ENCODE data around the gene GABRA5.

The GABRA5 gene

DNA sequence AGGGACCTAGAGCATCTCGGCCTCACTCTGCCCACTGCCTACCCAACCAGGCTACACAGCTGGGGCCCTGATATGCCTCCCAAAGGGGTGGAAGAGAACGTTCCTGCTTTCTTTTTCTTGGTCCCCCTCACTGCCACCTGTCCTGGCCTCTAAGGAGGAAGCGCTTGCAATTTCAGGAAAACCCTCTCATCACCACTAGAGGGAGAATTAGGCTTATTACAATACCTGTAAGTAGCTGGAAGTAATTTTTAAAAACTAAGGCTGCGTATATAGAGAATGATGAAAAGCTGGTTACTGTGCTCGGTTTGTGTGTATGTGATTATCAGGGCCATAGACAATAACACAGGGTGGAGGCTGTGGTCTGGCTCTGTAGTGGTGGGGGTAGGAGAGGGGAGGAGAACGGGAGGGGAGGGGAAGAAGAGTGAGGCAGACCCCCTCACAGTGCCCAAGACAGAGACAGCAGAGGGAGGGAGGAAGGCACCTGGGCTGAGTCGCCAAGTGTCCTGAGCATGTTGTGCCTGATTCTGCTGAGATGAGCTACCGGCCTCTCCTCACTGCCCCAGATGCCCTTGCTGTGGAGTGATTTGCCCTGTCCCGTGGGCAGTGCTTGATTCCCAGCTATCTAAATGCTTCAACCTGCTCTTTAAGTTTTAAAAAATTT, 107.4 kb downstream of the GABRA5 start:
- peak overlapping the region in 1 of 3 experiments; percentile 0 for H3K27ac Mint-ChIP-seq
- peak overlapping the region in 2 of 3 experiments; percentile 48 to 57 for H3K4me3 Mint-ChIP-seq
- H3K9me3 Mint-ChIP-seq = no peaks in the 10 kb centered on the region
- H3K27me3 Mint-ChIP-seq (ENCODE audit: low read depth) = peaks cover 42% of the 10 kb centered on the region
- no peaks in the 10 kb centered on the region for H3K36me3 Mint-ChIP-seq (ENCODE audit: low read depth)
- TF ChIP-seq, protein P1, sequence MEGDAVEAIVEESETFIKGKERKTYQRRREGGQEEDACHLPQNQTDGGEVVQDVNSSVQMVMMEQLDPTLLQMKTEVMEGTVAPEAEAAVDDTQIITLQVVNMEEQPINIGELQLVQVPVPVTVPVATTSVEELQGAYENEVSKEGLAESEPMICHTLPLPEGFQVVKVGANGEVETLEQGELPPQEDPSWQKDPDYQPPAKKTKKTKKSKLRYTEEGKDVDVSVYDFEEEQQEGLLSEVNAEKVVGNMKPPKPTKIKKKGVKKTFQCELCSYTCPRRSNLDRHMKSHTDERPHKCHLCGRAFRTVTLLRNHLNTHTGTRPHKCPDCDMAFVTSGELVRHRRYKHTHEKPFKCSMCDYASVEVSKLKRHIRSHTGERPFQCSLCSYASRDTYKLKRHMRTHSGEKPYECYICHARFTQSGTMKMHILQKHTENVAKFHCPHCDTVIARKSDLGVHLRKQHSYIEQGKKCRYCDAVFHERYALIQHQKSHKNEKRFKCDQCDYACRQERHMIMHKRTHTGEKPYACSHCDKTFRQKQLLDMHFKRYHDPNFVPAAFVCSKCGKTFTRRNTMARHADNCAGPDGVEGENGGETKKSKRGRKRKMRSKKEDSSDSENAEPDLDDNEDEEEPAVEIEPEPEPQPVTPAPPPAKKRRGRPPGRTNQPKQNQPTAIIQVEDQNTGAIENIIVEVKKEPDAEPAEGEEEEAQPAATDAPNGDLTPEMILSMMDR (IDR thresholded peaks at IDR 0.05; ENCODE audit: unreplicated experiment in 3 of 3) = peak; percentile 62 to 68 (median 65)
- peaks cover 10% of the 10 kb centered on the region for H3K4me1 Mint-ChIP-seq

GRCh38 chr15:26981492-26981891, 114.6 kb downstream of the GABRA5 start:
- Mint-ChIP-seq H3K27me3 (ENCODE audit: low read depth) (peaks cover 7% of the 10 kb centered on the region), H3K36me3 (ENCODE audit: low read depth) (no peaks in the 10 kb centered on the region), H3K27ac (no peak overlapping the region), H3K9me3 (no peaks in the 10 kb centered on the region), H3K4me1 (no peaks in the 10 kb centered on the region), H3K4me3 (no peak overlapping the region)
- TF ChIP-seq, protein P1 (IDR thresholded peaks at IDR 0.05; ENCODE audit: unreplicated experiment in 3 of 3) = no peak

DNA sequence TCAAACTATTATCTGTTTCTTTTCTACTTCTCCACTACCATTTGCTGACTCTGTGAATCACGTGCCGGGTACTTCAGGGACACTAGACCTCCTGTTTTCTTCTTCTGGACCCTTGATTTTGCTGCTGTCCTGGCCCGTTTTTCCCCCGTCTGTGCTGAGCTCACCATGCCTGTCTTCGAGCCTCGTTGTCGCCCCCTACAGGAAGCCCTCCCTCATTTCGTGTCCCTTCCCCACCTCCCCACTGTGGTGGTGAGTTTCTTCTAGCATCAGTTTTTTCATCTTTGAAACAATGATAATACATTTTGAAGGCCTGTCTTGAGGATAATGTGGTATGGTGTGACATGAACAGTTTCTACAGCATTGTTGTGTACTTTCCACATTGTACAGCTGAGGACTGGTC, 117.0 kb downstream of the GABRA5 start:
- Mint-ChIP-seq H3K9me3 (peaks cover 8% of the 10 kb centered on the region), H3K4me1 (no peaks in the 10 kb centered on the region), H3K27me3 (ENCODE audit: low read depth) (peaks cover 7% of the 10 kb centered on the region), H3K27ac (no peak overlapping the region), H3K36me3 (ENCODE audit: low read depth) (no peaks in the 10 kb centered on the region), H3K4me3 (no peak overlapping the region)
- TF ChIP-seq, protein P1 (IDR thresholded peaks at IDR 0.05; ENCODE audit: unreplicated experiment in 3 of 3) = no peak

DNA sequence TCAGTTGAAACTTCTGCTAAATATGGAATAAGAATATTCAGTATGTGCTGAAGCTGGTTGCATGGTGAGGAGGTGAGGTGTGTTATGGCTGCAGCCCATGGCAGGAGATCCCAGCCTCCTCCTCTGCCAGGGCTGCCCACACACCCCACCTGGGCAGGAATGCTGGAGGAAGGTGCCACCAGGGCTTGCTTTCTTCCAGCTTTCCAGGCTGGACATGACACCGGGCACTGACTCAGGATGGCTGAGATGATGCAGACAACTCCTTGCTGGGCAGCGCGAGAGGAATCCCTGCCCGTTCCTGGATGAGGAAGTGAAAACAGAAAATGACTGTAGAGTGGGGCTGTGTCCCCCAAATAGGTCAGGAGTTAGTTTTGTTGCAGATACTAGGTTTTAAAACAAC, 118.2 kb downstream of the GABRA5 start:
- TF ChIP-seq, protein P1 (IDR thresholded peaks at IDR 0.05; ENCODE audit: unreplicated experiment in 3 of 3) = no peak

GRCh38 chr15:26996250-26996649, 129.4 kb downstream of the GABRA5 start:
- TF ChIP-seq, protein P1 (IDR thresholded peaks at IDR 0.05; ENCODE audit: unreplicated experiment in 3 of 3) = no peak
- Mint-ChIP-seq H3K27me3 (ENCODE audit: low read depth) (no peaks in the 10 kb centered on the region), H3K4me3 (no peak overlapping the region), H3K36me3 (ENCODE audit: low read depth) (peaks cover 3% of the 10 kb centered on the region), H3K9me3 (peaks cover 51% of the 10 kb centered on the region), H3K27ac (no peak overlapping the region), H3K4me1 (no peaks in the 10 kb centered on the region)

More for the DNA sequence above, 118.2 kb downstream of the GABRA5 start:
- Mint-ChIP-seq H3K4me3 (no peak overlapping the region), H3K36me3 (ENCODE audit: low read depth) (no peaks in the 10 kb centered on the region), H3K4me1 (no peaks in the 10 kb centered on the region), H3K9me3 (peaks cover 12% of the 10 kb centered on the region), H3K27me3 (ENCODE audit: low read depth) (peaks cover 7% of the 10 kb centered on the region), H3K27ac (no peak overlapping the region)
